ENCODE measurements around the gene ALDH4A1. TPM values are rescaled to one million over a fixed set of nuclear protein-coding genes. Genes with fewer than 3 reads are reported as not detected.

The ALDH4A1 gene, protein sequence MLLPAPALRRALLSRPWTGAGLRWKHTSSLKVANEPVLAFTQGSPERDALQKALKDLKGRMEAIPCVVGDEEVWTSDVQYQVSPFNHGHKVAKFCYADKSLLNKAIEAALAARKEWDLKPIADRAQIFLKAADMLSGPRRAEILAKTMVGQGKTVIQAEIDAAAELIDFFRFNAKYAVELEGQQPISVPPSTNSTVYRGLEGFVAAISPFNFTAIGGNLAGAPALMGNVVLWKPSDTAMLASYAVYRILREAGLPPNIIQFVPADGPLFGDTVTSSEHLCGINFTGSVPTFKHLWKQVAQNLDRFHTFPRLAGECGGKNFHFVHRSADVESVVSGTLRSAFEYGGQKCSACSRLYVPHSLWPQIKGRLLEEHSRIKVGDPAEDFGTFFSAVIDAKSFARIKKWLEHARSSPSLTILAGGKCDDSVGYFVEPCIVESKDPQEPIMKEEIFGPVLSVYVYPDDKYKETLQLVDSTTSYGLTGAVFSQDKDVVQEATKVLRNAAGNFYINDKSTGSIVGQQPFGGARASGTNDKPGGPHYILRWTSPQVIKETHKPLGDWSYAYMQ
- 26.1 TPM in 2 replicates for total RNA-seq (2021)
- long read RNA-seq, transcript ALDH4A1-201 (16 exons, 2,124 nt) = minor isoform, 38 of 164 reads
- long read RNA-seq, transcript ALDH4A1-202 (15 exons, 3,363 nt) = major isoform, 80 of 164 reads
- long read RNA-seq, partial matches to known transcripts = 11 of 164 reads
- long read RNA-seq, other reads (novel, unspliced or antisense) = 31 of 164 reads

DNA sequence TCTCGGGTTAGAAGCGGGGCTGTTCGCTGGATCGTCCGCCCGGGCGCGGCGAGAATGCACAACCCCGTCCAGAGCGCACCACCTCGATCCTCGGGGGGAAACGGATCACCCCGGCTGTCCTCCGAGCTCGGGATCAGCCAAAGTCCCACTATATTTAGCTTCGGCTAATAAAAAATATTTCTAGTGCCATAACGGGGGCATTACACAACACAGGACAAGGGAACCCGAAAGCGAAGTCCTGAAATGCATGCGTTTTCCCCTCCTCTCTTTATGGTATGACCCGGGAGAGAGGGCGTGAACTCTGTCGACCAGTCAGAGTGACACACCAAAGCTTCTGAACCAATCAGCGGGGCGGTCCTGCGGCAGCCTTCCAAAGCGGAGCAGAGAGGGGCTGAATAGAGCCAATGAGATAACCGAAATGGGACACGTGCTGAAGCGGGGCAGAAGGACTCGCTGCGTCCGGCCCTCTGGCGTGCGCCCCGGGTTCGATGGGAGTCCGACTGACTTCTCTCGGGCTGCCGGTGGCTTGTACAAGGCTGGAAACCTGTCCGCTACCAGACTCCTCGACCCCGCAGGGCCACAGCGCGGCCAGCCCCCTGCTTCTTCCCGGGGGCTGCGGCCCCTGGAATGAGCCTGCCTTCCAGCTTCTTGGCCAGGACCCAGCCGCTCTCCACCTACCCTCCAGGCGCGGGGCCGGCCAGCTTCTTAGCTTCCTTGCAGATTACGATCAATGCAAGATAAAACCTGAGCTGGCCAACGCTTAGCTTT lies at the start of gene ALDH4A1:
Gene ALDH4A1 (minus strand): TSS at position 33 of the 768 bp plus-strand sequence. CDS start 32 bp downstream, at position 1.
- Histone ChIP-seq H4K8ac (replicated peaks; ENCODE audit: insufficient read length, low read depth, low read length) (no peak within 1 kb of the TSS), H2BK20ac (ENCODE audit: low read depth, low read length, poor library complexity, severe bottlenecking) (no peak within 1 kb of the TSS), H3K79me1 (ENCODE audit: insufficient read depth, low read depth, low read length, poor library complexity, severe bottlenecking) (no peaks in the 10 kb centered on the region), H3K18ac (ENCODE audit: insufficient read length, low read depth, low read length) (peak within 1 kb of the TSS; percentile 94), H3K4me2 (ENCODE audit: insufficient read depth, insufficient read length, low read length) (peak within 1 kb of the TSS; percentile 61), H4K5ac (ENCODE audit: insufficient read length, low read depth, low read length) (no peak within 1 kb of the TSS), H3K23ac (ENCODE audit: insufficient read length, low read depth, low read length) (no peak within 1 kb of the TSS), H2AFZ (ENCODE audit: low read length) (no peak within 1 kb of the TSS), H3K14ac (ENCODE audit: insufficient read depth, low read length) (peak within 1 kb of the TSS; percentile 87; the same call in 1 of the 2 replicates), H3K4ac (ENCODE audit: low read depth, low read length) (no peak within 1 kb of the TSS), H3K9ac (ENCODE audit: extremely low read depth, insufficient read length, low read length) (peak within 1 kb of the TSS; percentile 83), H3K27me3 (ENCODE audit: insufficient read depth, low read length) (no peaks in the 10 kb centered on the region), H3K4me1 (ENCODE audit: insufficient read depth, low read length) (no peaks in the 10 kb centered on the region), H2BK120ac (ENCODE audit: low read depth, low read length, poor library complexity, severe bottlenecking) (no peak within 1 kb of the TSS), H4K20me1 (ENCODE audit: control insufficient read depth, insufficient read depth, insufficient read length) (no peaks in the 10 kb centered on the region), H3K79me2 (ENCODE audit: insufficient read depth, low read length) (no peaks in the 10 kb centered on the region), H2BK12ac (ENCODE audit: insufficient read length, low read depth, low read length) (no peak within 1 kb of the TSS), H3K27ac (ENCODE audit: insufficient read length, low read depth, low read length) (no peak within 1 kb of the TSS), H4K91ac (ENCODE audit: insufficient read length, low read depth, low read length) (no peak within 1 kb of the TSS), H3T11ph (ENCODE audit: low read length) (no peak within 1 kb of the TSS), H2AK5ac (ENCODE audit: insufficient read length, low read length) (no peak within 1 kb of the TSS), H2BK5ac (ENCODE audit: insufficient read length, low read length) (no peak within 1 kb of the TSS), H2BK15ac (ENCODE audit: low read depth, low read length) (no peak within 1 kb of the TSS), H3K9me3 (ENCODE audit: control insufficient read depth, low read depth, low read length) (no peaks in the 10 kb centered on the region), H3K23me2 (ENCODE audit: insufficient read length, low read depth, low read length, poor library complexity, severe bottlenecking) (peaks cover 4% of the 10 kb centered on the region), H3K56ac (ENCODE audit: insufficient read length, low read depth, low read length) (no peak within 1 kb of the TSS)
- TF ChIP-seq, protein P1, sequence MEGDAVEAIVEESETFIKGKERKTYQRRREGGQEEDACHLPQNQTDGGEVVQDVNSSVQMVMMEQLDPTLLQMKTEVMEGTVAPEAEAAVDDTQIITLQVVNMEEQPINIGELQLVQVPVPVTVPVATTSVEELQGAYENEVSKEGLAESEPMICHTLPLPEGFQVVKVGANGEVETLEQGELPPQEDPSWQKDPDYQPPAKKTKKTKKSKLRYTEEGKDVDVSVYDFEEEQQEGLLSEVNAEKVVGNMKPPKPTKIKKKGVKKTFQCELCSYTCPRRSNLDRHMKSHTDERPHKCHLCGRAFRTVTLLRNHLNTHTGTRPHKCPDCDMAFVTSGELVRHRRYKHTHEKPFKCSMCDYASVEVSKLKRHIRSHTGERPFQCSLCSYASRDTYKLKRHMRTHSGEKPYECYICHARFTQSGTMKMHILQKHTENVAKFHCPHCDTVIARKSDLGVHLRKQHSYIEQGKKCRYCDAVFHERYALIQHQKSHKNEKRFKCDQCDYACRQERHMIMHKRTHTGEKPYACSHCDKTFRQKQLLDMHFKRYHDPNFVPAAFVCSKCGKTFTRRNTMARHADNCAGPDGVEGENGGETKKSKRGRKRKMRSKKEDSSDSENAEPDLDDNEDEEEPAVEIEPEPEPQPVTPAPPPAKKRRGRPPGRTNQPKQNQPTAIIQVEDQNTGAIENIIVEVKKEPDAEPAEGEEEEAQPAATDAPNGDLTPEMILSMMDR (conservative IDR thresholded peaks at IDR 0.05) = 0 out of 3 replicates have a peak, but pooled peaks have one; percentile 8
- H3K27ac Mint-ChIP-seq = peak within 1 kb of the TSS; percentile 100
- H3K36me3 Mint-ChIP-seq (ENCODE audit: insufficient read depth in 1 of 3, low read depth in 3 of 3) = no peaks in the 10 kb centered on the region; a peak in 4 of 7 replicates
- peaks cover 8% of the 10 kb centered on the region for H3K27me3 Mint-ChIP-seq (ENCODE audit: low read depth)
- WGBS (ENCODE audit: extremely low coverage, insufficient read length, low lambda C conversion rate) = no CpG with 5 or more reads among the region's 55 CpGs
- peak; percentile 99 for DNase-seq
- H3K9me3 Mint-ChIP-seq = no peaks in the 10 kb centered on the region
- peak within 1 kb of the TSS; percentile 95 to 99 for H3K4me3 Mint-ChIP-seq
- peaks cover 15 to 21% of the 10 kb centered on the region in 2 experiments for H3K4me1 Mint-ChIP-seq
